MCF 10A (cell line): ENCODE measurements around the gene USH2A. TPM values are rescaled to one million over a fixed set of nuclear protein-coding genes. Genes with fewer than 3 reads are reported as not detected.
A peak's percentile ranks its signal among the peaks of the same experiment; 100 is the strongest.

Experiments
- BruUV-seq: library from RNA; stranded (reverse); fragments of 400-500 nt; replicated peaks from 2 replicates; lab custom pipeline; 2021; lab: Mats Ljungman, UMichigan
- CTCF ChIA-PET: fragments of 300-600 bp; sonication (Branson Sonifier 250); formaldehyde crosslinking; extraction: SDS; loops from one replicate; lab custom pipeline; 2021; ENCODE audit warnings: antibody characterized with exemption, inconsistent platforms; lab: Yijun Ruan, JAX
- POLR2A ChIA-PET: fragments of 300-600, 350-650 bp; sonication (Branson Sonifier 250); formaldehyde crosslinking; extraction: SDS; loops from one replicate; lab custom pipeline; 2020; ENCODE audit warnings: antibody characterized with exemption, inconsistent platforms; lab: Yijun Ruan, JAX
- DNase-seq: peaks from one replicate; pipeline ENCODE4 v3.0.0-alpha.2; 2018; ENCODE audit not compliant: unreplicated experiment
- H3K27ac Mint-ChIP-seq: one replicate; pipeline ENCODE4 v1.8.0; 2022; ENCODE audit warnings: mild to moderate bottlenecking, low read depth, mixed read lengths; ENCODE audit not compliant: unreplicated experiment
- H3K27me3 Mint-ChIP-seq: one replicate; pipeline ENCODE4 v1.8.0; 2022; ENCODE audit warnings: mixed read lengths; ENCODE audit not compliant: insufficient read depth, unreplicated experiment
- H3K36me3 Mint-ChIP-seq: one replicate; pipeline ENCODE4 v1.8.0; 2022; ENCODE audit warnings: mild to moderate bottlenecking, moderate library complexity, mixed read lengths; ENCODE audit not compliant: insufficient read depth, unreplicated experiment
- H3K4me1 Mint-ChIP-seq: one replicate; pipeline ENCODE4 v1.8.0; 2022; ENCODE audit warnings: mixed read lengths; ENCODE audit not compliant: insufficient read depth, unreplicated experiment
- H3K4me3 Mint-ChIP-seq: one replicate; pipeline ENCODE4 v1.8.0; 2022; ENCODE audit warnings: mild to moderate bottlenecking, moderate library complexity, mixed read lengths; ENCODE audit not compliant: unreplicated experiment
- H3K9me3 Mint-ChIP-seq: one replicate; pipeline ENCODE4 v1.8.0; 2022; ENCODE audit warnings: mixed read lengths; ENCODE audit not compliant: unreplicated experiment
- intact Hi-C: fragments of 100-400 bp; cut with micrococcal nuclease; formaldehyde crosslinking; loops from 2 replicates; pipeline ENCODE4 v1.14.1; 2022
- total RNA-seq: library from RNA; stranded (reverse); gene quantifications from 2 replicates; pipeline ENCODE4 v1.2.3, GENCODE V29; 2022
- TF ChIP-seq, protein P1 (sequence below): fragments of 200-600 bp; IDR thresholded peaks from one replicate; pipeline ENCODE4 v1.8.0; 2022; ENCODE audit warnings: antibody characterized with exemption, mild to moderate bottlenecking; ENCODE audit not compliant: unreplicated experiment

Gene USH2A
- total RNA-seq, 1 experiment from 2014 or later = not detected

DNA sequence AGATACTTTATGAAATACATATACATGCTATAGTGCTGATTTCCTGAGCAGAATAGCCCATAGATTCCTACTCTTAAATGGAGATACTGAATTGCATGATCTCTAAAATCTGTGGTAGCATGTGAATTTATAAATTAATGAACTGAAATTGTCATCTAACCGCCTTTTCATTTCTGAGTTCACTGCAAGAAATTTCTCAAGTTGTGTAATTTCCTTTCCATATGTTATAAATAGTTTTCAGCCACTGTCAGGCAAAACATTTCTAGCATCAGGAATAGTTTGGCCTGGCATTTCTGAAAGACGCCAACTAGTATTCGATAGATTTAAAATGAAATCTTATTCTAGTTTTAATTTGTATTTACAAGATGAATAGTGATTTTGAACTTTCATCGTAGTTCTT, 310.1 kb downstream of the USH2A start:
- DNase-seq = no peak
- ChIA-PET CTCF (interaction anchor here (4.0 kb wide), 1 partner anchor 108 kb away, joined by 26 read pairs; no protein-coding TSS in a partner anchor), POLR2A (no interaction called here)
- Mint-ChIP-seq H3K27me3 (peaks cover 94% of the 10 kb centered on the region), H3K36me3 (no peaks in the 10 kb centered on the region), H3K27ac (no peak overlapping the region), H3K4me1 (no peaks in the 10 kb centered on the region), H3K9me3 (no peaks in the 10 kb centered on the region), H3K4me3 (no peak overlapping the region)
- no TSS peak for BruUV-seq
- TF ChIP-seq, protein P1, sequence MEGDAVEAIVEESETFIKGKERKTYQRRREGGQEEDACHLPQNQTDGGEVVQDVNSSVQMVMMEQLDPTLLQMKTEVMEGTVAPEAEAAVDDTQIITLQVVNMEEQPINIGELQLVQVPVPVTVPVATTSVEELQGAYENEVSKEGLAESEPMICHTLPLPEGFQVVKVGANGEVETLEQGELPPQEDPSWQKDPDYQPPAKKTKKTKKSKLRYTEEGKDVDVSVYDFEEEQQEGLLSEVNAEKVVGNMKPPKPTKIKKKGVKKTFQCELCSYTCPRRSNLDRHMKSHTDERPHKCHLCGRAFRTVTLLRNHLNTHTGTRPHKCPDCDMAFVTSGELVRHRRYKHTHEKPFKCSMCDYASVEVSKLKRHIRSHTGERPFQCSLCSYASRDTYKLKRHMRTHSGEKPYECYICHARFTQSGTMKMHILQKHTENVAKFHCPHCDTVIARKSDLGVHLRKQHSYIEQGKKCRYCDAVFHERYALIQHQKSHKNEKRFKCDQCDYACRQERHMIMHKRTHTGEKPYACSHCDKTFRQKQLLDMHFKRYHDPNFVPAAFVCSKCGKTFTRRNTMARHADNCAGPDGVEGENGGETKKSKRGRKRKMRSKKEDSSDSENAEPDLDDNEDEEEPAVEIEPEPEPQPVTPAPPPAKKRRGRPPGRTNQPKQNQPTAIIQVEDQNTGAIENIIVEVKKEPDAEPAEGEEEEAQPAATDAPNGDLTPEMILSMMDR = no peak
- intact Hi-C loops = loop anchor here (10.0 kb wide), 2 partner anchors 452 to 632 kb away; no protein-coding TSS in a partner anchor

DNA sequence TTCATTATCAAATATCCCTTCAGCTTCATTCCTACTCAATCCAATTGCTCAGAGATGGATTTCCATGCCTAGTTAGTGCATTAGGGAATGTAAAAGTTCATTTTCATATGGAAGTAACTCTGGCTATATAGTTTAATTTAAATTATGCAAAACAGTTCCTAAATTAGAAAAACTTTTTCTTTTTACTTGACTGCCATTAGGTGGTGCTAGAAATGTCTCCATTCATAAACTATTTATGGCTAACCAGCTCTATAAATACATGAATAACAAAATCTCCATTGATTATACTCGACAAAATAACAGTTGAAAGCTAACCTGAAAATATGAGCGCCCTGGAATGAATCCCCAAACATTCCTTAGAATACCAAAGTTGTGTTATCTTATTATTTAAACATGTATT, 311.4 kb downstream of the USH2A start:
- no peaks in the 10 kb centered on the region for H3K4me1 Mint-ChIP-seq
- no TSS peak for BruUV-seq
- no peak overlapping the region for H3K27ac Mint-ChIP-seq
- DNase-seq = no peak
- intact Hi-C loops = loop anchor here (10.0 kb wide), 2 partner anchors 453 to 633 kb away; no protein-coding TSS in a partner anchor
- ChIA-PET POLR2A (interaction anchor here (0.7 to 1.0 kb wide), 2 partner anchors 66 to 432 kb away, joined by 3 read pairs; no protein-coding TSS in a partner anchor), CTCF (interaction anchor here (0.6 to 4.0 kb wide), 3 partner anchors 46 to 215 kb away, joined by 3 to 26 read pairs (median 3); no protein-coding TSS in a partner anchor)
- no peak overlapping the region for H3K4me3 Mint-ChIP-seq
- TF ChIP-seq, protein P1 = peak; percentile 43
- no peaks in the 10 kb centered on the region for H3K9me3 Mint-ChIP-seq
- peaks cover 94% of the 10 kb centered on the region for H3K27me3 Mint-ChIP-seq
- no peaks in the 10 kb centered on the region for H3K36me3 Mint-ChIP-seq

DNA sequence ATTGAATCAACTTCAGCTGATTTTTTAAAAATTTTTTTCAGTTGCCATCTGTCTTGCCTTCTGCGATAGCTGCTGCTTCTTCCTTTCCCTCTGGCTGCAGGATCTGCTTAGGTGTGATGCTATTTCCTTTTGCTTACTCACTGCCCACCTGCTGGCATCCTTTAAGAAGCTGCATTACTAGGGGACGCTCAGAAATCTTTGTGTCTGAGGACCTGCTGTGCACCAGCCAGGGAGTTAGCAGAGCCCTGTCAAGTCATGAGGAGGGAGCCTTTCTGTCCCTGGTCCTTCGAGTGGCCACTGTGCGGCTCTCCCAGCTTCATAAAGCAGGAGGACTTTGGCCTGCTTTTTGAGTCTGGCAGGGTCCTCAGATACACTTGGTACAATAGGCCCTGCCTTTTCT, 327.8 kb downstream of the USH2A start:
- ChIA-PET POLR2A (no interaction called here), CTCF (interaction anchor here (0.6 to 1.2 kb wide), 2 partner anchors 23 to 26 kb away, joined by 3 read pairs; no protein-coding TSS in a partner anchor)
- Mint-ChIP-seq H3K4me1 (no peaks in the 10 kb centered on the region), H3K4me3 (no peak overlapping the region), H3K27me3 (peaks cover 73% of the 10 kb centered on the region), H3K36me3 (no peaks in the 10 kb centered on the region), H3K9me3 (no peaks in the 10 kb centered on the region), H3K27ac (no peak overlapping the region)
- DNase-seq = no peak
- intact Hi-C loops = no loop called here
- TF ChIP-seq, protein P1 = no peak
- BruUV-seq = no TSS peak

DNA sequence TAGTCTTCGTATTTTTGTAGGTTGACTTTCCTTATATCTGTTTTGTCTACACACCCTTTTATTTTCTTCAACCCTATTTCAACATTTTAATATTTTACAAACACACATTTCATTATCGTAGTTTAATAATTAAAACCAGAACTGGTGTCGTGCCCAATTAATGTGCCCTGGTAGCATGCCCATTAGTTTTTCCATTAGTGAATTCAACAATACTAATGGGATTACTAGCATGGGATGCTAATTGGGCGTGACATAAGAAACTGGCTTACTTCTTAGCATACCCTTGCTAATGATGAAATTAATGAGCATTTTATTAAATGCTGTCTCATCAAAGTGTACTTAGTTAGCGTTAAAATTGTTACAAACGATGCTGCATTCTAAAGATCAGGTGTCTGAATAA, 332.7 kb downstream of the USH2A start:
- Mint-ChIP-seq H3K27me3 (peaks cover 61% of the 10 kb centered on the region), H3K9me3 (no peaks in the 10 kb centered on the region), H3K4me3 (no peak overlapping the region), H3K36me3 (no peaks in the 10 kb centered on the region), H3K4me1 (no peaks in the 10 kb centered on the region), H3K27ac (no peak overlapping the region)
- TF ChIP-seq, protein P1 = no peak
- DNase-seq = no peak
- intact Hi-C loops = no loop called here
- CTCF ChIA-PET = interaction anchor here (0.6 to 0.9 kb wide), 3 partner anchors 108 to 400 kb away, joined by 3 read pairs; no protein-coding TSS in a partner anchor
- POLR2A ChIA-PET = no interaction called here
- no TSS peak for BruUV-seq
